HG03060 (cell line): Measurements from ENCODE around the gene SEMA3F.

Experiments
- ATAC-seq: cut with Tn5 transposase; IDR thresholded peaks from one replicate; pipeline ENCODE4 v1.9.1; 2021; ENCODE audit warnings: low read depth, moderate number of reproducible peaks; ENCODE audit not compliant: unreplicated experiment

Gene SEMA3F

DNA sequence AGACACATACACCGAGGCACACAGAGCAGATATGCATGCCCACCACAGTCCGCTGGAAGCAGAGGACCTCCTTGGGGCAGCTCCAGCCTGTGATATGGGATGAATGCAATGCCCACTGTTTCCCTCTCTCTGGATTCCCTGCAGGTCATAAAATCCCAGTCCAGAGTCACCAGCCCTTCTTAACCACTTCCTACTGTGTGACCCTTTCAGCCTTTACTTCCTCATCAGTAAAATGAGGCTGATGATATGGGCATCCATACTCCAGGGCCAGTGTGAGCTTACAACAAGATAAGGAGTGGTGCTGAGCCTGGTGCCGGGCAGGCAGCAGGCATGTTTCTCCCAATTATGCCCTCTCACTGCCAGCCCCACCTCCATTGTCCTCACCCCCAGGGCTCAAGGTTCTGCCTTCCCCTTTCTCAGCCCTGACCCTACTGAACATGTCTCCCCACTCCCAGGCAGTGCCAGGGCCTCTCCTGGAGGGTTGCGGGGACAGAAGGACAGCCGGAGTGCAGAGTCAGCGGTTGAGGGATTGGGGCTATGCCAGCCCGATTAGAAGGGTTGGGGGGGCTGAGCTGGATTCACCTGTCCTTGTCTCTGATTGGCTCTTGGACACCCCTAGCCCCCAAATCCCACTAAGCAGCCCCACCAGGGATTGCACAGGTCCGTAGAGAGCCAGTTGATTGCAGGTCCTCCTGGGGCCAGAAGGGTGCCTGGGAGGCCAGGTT lies 36.0 kb downstream of the SEMA3F start, which contains the start of gene GNAT1:
GNAT1 (plus strand) TSS at position 675 of the 725 bp plus-strand sequence. CDS start 116 bp downstream, outside the sequence.
- ATAC-seq: no peak

DNA sequence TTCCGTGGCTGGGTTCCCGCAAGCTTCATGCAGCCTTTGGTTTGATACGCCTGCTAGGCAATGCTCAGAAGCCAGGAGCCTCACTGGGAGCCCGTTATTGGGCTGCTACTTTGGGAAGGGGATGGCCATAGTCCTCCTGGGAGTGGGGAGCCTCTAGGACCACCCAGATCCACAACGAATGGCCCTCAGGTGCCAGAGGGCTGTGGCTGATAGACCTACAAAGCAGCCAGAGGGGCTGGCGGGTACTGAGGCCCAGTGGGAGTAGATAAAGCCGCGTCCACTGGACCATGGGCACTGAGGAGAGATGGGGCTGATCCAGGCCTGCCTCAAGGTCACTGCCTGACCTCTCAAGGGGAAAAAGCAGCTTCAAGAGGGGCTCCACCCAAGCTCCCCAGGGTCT lies 37.0 kb downstream of the SEMA3F start:
- no peak for ATAC-seq

DNA sequence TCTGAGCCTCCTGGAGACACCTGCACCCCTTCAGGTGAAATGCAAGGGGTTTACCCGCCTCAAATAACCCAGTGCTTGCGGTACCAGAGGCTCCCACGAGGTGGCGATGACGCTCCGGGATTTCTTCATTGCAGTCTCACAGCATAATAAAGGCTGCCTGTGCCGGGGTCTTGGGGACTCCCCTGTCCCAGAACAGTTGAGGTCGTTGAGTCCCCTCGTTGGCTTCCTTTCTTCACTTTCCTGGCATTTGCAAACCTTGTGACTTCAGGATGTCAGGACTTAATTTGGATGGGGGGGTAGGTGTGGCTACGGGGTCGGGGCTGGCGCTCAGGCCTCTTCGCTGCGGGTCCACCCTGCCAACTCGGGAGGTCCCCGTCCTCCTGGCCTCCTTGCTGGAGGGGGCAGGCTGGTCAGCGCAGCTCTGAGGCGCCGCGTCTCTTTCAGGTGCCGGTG lies 37.6 kb downstream of the SEMA3F start:
- no peak for ATAC-seq

DNA sequence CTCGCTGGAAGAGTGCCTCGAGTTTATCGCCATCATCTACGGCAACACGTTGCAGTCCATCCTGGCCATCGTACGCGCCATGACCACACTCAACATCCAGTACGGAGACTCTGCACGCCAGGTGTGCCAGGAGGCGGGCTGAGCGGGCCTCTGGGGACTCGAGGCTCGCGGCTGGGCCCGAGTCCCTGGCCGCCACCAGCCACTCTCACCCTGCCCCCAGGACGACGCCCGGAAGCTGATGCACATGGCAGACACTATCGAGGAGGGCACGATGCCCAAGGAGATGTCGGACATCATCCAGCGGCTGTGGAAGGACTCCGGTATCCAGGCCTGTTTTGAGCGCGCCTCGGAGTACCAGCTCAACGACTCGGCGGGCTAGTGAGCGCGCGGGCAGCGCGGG lies 38.2 kb downstream of the SEMA3F start:
- no peak for ATAC-seq

DNA sequence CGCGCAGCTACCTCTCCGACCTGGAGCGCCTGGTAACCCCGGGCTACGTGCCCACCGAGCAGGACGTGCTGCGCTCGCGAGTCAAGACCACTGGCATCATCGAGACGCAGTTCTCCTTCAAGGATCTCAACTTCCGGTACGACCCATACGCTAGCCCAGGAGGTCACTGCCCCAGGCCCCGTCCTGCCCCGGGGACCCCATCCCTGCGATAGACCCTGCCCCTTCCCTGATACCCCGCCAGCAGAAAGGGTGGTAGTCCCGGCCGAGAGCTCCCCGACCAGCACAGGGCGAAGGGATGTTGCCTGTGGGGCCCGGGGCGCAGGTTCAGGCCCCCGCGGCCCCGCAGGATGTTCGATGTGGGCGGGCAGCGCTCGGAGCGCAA lies 38.6 kb downstream of the SEMA3F start:
- ATAC-seq: no peak

DNA sequence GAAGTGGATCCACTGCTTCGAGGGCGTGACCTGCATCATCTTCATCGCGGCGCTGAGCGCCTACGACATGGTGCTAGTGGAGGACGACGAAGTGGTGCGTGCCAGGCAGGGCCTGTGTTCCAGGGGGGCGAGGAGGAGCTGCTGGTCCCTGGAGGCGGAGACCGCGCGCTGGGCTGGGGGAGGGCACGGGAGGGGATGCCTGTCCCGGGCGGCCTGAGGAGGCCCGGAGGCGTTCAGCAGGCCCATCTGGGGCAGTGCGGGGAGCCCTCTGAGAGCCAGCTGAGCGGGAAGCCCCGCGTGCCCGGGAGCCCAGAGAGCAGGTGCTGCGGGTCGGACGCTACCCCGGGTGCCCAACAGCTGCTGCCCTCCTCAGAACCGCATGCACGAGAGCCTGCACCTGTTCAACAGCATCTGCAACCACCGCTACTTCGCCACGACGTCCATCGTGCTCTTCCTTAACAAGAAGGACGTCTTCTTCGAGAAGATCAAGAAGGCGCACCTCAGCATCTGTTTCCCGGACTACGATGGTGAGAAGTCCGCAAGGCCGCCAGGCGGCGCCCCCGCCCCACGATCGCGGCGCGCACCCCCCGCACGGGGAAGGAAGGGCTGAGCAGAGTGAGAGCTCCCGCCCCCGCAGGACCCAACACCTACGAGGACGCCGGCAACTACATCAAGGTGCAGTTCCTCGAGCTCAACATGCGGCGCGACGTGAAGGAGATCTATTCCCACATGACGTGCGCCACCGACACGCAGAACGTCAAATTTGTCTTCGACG lies 39.2 kb downstream of the SEMA3F start:
- no peak for ATAC-seq

DNA sequence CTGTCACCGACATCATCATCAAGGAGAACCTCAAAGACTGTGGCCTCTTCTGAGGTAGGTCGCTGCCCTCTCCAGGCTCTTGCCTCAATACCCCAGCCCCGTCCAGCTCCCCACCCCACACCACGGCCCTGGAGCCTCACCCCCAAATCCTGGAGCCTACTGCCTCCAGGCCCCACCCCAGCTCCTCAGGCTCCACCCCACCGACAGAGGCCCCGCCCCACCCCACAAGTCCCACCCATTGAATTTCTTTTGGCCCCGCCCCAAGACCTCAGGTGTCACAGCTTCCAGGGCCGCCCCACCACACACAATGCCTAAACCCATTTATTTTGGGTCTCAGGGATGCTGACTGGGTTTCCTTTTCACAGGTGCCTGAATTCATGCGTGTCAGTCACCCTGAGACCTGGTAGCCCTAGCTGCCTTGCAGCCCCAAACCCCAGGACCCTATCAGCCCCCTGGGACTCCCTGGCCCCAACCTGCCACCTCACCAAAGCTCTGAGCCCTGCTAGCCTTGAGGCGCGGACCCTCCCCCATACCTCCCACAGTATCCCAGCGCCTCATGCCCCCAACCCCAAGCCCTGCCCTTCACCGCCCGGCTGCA lies 39.9 kb downstream of the SEMA3F start:
- ATAC-seq: no peak

DNA sequence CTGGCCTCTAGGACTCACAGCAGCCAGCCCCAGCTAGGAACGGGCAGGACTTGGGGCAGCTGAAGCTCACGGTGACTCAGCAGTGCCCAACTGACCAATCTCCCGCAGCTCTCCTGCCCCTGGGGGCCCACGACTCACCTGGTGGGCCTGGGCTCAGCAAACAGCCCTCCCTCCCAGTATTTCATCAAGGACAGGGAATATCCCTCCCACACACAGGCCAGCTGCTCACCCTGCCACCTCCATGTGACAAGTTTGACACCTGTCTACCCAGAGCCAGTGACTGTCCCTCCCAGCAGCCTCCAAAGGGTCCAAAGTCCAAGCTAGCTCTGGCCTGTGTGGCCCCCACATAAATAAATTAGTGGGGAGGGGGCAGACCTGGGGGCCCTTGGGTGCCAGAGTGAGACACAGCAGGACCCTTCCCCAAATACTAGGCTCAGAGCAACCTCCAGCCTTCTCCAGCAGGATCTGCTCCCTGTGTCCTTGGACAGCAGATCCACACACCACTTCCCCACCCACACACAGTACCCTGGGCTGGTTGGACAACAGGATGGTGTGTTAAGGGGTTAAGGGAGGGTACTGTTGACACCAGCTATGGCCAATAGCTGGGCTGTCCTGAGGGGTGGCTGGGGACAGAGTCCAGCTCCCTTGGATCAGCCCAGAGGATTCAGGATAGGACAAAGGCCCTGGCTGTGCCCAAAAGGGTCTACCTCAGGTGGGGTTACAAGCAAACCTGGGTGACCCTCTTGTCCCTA lies 40.6 kb downstream of the SEMA3F start:
- ATAC-seq: no peak

DNA sequence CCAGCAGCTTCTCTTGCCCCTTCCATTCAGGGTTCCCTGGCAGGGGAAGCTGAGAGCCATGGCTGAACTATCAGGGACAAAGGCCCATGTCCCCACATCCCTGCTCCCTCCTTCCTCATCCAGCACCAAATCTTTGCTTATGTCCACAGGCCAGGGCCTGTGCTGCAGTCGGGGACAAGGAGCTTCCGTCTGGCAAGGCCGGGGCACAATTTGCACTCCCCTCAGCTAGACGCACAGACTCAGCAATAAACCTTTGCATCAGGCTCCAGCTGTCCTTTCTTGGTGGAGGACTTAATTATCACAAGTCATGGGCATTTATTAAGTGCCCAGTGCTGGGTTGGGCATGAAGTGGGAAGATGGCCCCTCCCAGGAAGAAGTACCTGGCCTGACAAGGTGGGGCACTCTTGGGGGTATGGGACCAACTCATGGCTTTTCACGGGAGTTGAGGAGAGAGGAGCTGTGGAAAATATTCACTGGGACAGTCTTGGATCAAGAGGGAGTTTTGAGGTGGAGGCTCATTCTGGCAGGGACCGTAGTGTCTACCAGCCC lies 41.2 kb downstream of the SEMA3F start:
- no peak for ATAC-seq

DNA sequence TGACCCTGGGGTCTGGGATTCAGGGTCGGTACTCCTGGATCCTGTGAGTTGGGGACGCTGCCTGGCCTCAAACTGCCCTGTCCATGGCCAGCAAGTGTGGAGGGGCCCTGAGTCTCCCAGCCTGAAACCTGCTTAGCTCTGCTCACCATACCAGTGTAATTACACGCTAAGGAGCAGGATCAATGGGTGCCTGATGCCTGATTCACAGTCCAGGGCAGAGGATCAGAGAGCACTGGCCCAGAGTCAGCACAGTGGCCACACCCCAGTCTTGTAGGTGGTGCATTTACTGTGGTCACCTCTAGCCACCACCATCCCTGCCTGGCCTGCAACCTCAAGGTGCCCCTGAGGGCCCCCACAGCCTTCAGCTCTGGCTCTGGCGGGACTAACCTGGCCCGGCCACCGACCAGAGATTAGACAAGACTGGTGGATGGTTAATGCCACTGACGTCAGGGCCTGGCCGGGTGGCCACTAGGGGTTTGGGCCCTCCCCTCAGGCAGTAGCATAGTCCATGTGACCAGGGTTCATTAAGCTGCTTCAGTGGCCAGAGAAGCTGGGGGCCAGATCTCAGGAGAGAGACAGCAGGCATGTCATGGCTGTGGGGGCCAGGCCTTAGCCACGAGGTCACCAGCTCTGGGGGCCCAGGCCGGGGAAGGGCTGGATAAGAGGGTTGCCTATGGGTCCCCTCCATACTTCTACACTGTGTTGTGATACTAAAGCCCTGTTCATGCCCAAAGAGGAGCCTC lies 46.6 kb downstream of the SEMA3F start:
- ATAC-seq: no peak

DNA sequence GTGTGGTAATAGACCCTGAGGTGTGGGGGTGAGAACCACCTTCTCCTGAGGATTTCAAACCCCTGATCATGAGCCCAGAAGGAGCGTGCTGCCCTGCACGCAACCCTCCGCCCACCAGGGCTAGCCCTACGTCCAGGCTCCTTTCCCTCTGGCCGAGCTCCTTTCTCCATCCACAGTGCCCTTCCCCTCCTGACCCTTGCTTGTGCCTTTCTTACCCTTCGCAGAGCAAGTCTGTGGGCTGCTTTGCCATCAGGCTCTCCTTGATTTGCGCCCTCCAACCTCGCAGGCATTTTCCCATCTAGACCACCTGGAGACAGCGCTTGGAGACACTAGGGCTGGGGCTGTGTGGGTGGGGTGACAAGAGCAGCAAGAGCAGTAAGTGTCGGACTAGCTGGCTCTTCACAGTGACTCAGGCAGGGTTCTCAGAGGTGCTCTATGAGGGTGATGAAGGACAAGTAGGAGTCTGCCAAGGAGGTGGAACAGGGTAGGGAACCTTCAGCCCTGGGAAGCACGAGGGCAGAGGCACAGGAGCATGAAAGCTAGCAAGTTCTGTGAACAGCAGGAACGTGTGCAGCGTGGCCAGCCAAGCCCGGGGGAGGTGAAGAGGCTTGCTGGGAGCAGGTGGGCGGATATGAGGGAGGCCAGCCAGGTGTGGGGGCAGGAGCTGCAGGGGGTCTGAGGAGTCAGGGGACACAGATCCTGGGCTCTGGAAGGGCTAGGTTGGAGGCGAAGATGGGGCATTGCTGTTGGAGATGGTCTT lies 47.4 kb downstream of the SEMA3F start:
- no peak for ATAC-seq

DNA sequence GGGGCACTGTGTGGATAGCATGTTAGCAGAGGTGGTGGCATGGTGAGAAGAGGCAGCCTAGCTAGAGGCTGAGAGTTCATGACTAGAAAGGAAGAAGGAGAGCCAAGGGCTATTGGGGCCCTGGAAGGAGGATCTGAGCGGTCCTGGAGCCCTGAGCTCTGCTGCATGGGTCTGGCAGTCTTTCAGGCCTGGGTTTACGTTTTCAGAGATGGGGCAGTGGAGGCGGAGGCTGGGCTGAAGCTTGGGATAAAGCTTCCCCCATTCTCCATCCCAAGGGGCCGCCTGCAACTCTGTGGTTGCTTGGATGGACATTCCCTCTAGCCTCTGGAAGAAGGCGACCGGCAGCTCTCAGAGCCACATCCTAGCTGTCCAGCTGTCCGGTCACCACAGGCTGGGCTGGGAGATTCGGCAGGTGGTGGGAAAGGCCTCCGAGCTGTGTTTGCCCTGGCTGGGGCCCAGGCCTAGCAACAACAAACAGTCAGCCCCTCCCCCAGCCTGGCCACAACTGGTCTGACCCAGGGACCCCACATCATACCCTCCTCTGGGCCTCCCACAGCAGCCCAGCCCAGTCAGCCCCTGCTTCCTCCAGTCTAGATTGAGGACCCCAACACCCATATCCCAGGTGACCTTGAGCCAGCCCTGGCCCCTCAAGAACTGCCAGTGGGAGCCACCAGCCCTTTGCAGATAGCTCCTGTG lies 48.1 kb downstream of the SEMA3F start:
- ATAC-seq: no peak

DNA sequence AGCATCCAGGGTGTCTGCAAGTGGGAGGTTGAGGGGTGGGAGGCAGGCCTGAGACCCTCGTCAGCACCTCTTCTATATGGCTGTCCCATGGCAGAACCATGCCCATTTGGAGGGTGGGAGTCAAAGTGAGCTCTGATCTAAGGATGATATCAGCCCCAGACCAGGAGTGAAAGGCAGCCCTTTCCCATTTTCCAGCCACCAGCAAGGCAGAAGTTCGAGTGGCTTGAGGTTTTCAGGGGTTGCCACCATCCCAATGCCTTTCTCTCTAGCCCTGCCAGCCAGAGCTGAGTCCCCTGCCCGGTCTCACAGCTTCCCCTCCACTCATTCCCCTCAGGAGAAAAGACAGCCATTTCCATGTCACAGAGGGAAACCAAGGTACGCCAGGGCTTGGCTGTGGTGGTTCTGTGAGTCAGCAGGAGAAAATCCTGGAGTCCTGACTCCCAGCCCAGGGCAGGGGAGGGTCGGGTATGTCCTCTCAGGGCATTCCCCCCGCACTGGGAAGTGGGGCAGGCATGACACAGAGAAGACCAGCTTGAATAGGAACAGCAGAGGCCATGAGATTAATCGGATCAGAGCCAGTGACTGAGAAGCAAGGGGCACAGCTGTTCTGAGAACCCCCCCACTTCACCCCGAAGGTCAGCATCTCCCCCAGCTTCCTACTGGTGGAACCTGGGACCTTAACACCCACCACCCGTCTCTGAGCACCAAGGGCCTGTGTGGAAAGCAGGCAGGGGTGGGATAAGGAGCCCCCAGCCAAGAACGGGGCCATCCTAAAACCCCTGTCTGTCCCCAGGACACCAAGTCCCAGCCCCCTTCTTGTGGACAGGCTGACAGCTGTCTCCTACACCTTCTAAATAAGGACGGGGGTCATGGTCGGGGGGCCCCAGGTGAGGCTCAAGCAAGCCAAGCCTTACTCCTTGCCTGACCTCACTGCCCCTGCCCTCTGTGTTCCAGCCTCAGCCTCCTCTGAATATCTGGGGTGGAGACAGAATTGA lies 49.0 kb downstream of the SEMA3F start:
- ATAC-seq: no peak

DNA sequence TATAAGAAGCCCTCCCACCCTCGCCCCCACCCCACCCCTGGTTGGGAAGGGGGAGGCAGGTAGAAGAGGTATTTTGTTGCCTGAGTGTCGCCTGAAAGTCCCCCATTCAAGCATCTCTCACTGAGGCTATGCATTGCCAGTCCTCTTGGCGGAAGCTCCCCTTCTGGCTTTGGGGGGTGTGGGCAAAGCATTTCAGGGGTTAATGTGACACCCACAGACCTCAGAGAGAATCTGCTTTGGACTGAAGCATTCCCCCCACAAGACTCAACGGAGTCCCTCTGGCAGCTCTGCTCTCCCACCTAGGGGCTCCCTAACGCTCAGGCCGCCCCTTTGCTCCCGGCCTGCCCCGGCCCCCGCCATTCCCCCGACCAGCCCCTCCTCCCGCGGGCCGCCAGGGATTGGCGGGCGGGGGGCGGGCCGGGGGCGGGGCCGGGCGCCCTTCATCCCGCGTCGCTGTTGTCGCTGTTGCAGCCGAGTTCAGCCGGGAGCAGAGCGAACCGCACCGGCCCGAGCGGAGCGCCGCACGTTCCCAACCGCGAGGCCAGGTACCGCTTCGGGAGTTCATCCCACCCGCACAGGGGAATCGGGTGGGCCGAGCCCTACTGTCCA lies 49.8 kb downstream of the SEMA3F start, which contains the start of gene SLC38A3:
SLC38A3 (plus strand) TSS at position 468 of the 609 bp plus-strand sequence. CDS start 8,929 bp downstream, outside the sequence.
- ATAC-seq: no peak

DNA sequence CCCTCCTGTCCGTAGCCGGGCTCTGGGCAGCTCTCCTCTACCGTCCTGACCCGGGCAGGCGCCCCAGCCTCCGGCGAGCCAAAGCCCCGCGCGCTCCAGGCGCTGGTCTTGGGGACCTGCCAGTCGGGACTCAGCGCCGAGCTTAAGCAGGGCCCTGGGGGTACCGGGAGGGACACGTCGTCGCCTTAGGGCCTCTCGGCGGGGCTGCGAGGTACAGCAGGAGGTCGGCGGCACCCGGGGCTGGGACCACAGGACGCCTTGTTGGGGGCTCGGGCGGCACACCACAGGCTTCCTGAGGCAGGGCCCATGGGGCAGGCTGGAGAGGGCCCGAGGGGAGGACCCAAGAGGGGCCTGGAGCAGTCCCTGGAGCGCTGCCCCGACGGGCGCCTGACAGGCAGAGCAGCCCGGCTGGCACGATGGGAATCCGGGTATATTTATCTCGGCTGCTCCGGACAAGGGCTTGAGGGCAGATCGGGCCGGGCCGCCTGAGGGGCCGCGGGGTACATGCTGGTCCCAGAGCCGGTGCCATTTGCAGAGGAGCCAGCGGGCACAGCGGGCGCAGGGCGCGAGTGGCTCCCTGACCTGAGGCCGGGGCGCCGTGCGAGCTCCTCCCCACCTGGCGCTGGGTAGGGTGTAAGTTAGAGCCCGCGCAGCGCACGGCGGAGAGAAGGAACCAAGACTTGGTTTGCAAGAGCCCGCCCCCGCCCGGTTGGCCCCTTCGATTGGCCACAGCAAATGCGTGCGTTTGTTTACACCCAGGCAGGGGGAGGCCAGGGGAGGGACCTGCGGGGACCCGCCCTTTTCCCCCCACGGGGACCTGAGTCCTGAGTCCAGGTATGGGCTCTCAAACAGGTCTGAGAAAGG lies 50.5 kb downstream of the SEMA3F start:
- no peak for ATAC-seq
